Measurements from ENCODE around the gene CACHD1.

Gene CACHD1

DNA sequence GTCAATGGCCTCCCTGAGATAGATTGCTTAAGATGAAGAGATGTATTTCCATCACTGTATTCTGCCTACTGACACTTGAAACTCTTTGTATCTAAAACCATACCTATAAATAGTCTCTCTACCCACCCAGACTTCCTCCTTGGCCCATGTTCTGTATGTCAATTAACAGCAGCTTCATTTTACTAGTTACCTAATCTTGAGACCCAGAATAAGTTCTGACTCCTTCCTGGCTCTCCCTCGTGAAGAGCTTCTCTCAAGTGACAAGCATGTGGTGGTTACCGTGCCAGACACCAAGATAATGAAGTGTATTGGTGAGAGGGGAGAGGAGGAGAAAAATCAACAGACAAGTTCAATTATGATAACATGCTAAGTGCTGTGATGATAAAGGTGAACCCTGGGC, 146.1 kb downstream of the CACHD1 start:
- no peak overlapping the region for H3K4me3 ChIP-seq (ENCODE audit: low read depth, low read length)
- no peaks in the 10 kb centered on the region for H3K79me2 ChIP-seq (ENCODE audit: control insufficient read depth, insufficient read depth, low read length, unreplicated experiment)
- H3K27me3 ChIP-seq (ENCODE audit: insufficient read depth, low read length): no peaks in the 10 kb centered on the region
- no peak overlapping the region for H2AFZ ChIP-seq (ENCODE audit: low read length, unreplicated experiment)
- H3K36me3 ChIP-seq (ENCODE audit: insufficient read depth, low read length): no peaks in the 10 kb centered on the region
- H3K27ac ChIP-seq (ENCODE audit: low read depth, low read length): no peak overlapping the region
- no peaks in the 10 kb centered on the region for H3K4me1 ChIP-seq (ENCODE audit: control insufficient read depth, insufficient read depth, low read length, unreplicated experiment)

DNA sequence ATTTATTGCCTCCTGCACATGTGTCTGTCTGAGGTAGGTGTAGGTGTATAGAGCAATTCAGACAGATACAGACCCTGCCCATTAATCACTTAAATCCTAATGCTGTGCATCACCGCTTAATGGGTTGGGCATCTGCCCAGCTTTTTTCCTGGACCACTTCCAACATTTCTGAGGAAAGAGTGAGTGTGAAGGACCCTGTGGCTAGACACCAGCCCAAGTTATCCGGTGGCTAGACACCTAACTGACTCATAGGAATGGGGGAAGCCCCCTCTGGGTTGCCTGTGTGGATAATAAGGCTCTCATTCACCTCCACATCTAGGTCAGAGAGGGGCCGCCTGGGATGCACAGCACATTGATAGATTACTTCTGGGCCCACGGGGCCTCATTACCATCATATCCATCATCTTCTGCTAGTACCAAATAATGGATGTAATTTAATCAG, 153.8 kb downstream of the CACHD1 start:
- Histone ChIP-seq H3K4me1 (ENCODE audit: control insufficient read depth, insufficient read depth, low read length, unreplicated experiment) (peaks cover 7% of the 10 kb centered on the region), H3K36me3 (ENCODE audit: insufficient read depth, low read length) (no peaks in the 10 kb centered on the region), H2AFZ (ENCODE audit: low read length, unreplicated experiment) (no peak overlapping the region), H3K27ac (ENCODE audit: low read depth, low read length) (no peak overlapping the region), H3K27me3 (ENCODE audit: insufficient read depth, low read length) (no peaks in the 10 kb centered on the region), H3K79me2 (ENCODE audit: control insufficient read depth, insufficient read depth, low read length, unreplicated experiment) (no peaks in the 10 kb centered on the region), H3K4me3 (ENCODE audit: low read depth, low read length) (no peak overlapping the region)

DNA sequence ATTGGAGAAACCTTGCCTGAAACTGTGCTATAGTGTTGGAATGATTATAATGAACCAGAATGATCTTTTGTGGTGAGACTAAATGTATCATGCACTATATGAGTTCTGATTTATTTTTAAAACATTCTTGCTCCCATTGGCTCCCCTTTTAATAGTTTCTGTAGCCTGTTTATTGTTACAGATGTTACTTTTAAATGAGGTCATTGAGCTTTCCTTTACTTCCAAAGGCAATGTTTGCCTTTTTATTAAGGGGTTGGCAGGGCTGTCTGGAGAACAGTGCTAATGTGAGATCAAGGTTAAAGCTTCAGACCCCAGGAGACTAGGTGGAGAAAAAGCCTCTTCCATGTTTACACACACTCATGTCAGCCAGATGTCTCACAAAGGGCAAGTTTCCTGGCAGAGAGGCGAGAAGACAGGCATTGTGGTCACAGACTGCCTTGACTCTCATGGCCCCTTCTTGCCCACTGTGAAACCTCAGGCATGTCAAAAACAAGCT, 154.3 kb downstream of the CACHD1 start:
- H3K36me3 ChIP-seq (ENCODE audit: insufficient read depth, low read length): no peaks in the 10 kb centered on the region
- H2AFZ ChIP-seq (ENCODE audit: low read length, unreplicated experiment): no peak overlapping the region
- H3K27me3 ChIP-seq (ENCODE audit: insufficient read depth, low read length): no peaks in the 10 kb centered on the region
- H3K27ac ChIP-seq (ENCODE audit: low read depth, low read length): no peak overlapping the region
- H3K79me2 ChIP-seq (ENCODE audit: control insufficient read depth, insufficient read depth, low read length, unreplicated experiment): no peaks in the 10 kb centered on the region
- H3K4me1 ChIP-seq (ENCODE audit: control insufficient read depth, insufficient read depth, low read length, unreplicated experiment): peaks cover 7% of the 10 kb centered on the region
- H3K4me3 ChIP-seq (ENCODE audit: low read depth, low read length): no peak overlapping the region

DNA sequence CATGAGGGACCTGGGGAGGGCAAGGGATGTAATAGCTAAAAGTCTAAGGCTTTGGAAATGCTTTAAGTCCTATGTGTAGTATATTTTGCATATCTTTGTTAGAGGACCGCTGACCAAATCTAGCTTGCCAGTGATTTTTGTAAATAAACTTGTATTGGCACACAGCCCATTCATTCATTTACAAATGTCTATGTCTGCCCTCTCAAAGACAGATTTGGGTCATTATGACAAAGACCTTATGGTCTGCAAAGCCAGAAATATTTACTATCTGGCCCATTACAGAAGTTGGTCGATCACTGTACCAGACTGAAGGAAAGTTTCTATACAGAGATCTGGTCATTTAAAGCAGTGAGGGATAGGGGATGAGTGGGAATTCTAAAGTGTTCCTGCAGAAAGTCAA, 154.9 kb downstream of the CACHD1 start:
- Histone ChIP-seq H3K79me2 (ENCODE audit: control insufficient read depth, insufficient read depth, low read length, unreplicated experiment) (no peaks in the 10 kb centered on the region), H3K27me3 (ENCODE audit: insufficient read depth, low read length) (no peaks in the 10 kb centered on the region), H2AFZ (ENCODE audit: low read length, unreplicated experiment) (no peak overlapping the region), H3K4me3 (ENCODE audit: low read depth, low read length) (no peak overlapping the region), H3K36me3 (ENCODE audit: insufficient read depth, low read length) (no peaks in the 10 kb centered on the region), H3K27ac (ENCODE audit: low read depth, low read length) (no peak overlapping the region), H3K4me1 (ENCODE audit: control insufficient read depth, insufficient read depth, low read length, unreplicated experiment) (peaks cover 7% of the 10 kb centered on the region)

DNA sequence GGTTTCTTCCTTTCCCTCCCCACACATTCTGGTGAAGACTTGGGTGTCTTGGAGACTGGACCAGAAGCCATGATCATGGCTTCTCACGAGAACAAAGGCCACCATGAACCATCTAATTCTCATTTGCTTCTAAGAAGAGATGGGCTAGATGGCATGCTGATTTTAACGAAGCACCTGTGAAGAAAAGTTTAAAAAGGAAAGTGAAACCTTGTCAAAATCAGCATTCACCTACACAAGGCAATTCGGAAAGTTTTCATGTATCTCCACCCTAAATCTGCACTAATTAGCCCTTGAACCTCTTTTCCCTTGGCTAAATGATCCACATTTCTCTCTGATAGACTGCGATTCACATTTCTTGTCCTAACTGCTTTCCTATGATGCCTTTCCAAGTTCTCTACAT, 160.7 kb downstream of the CACHD1 start:
- H3K4me1 ChIP-seq (ENCODE audit: control insufficient read depth, insufficient read depth, low read length, unreplicated experiment): no peaks in the 10 kb centered on the region
- H3K4me3 ChIP-seq (ENCODE audit: low read depth, low read length): no peak overlapping the region
- H3K79me2 ChIP-seq (ENCODE audit: control insufficient read depth, insufficient read depth, low read length, unreplicated experiment): no peaks in the 10 kb centered on the region
- no peak overlapping the region for H3K27ac ChIP-seq (ENCODE audit: low read depth, low read length)
- no peak overlapping the region for H2AFZ ChIP-seq (ENCODE audit: low read length, unreplicated experiment)
- H3K36me3 ChIP-seq (ENCODE audit: insufficient read depth, low read length): no peaks in the 10 kb centered on the region
- H3K27me3 ChIP-seq (ENCODE audit: insufficient read depth, low read length): no peaks in the 10 kb centered on the region

DNA sequence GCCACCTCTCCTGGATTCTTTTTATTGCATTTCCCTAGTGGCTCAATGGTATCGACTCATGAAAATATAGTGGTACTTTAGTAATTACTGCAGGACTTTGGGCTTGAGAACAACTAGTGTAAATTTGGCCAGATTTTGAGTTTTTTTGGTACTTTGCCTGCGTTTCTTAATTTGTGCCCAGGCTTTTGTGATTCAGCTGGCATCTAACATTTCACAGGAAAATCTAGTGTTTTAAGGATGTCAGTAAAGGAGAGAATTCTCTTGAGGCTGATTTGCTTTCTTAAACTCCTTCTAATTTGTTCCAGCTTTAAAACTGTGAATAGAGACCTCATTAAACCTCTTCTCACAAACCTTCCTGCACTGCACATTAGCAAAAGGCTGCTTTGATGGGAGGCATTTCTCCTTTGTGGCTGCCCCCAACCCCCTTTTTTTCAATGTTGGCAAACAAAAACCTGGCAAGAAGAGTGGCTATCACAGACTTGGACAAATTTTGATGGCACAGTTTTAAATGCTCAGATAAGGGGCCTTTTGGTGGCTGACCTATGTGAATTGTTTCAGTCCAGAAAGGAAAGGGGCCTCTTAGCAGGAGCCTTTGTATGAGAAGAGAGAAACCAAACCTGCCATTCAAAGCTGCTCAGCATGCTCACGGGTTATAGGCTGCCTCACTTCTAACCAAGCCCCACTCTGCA, 161.6 kb downstream of the CACHD1 start:
- H3K27me3 ChIP-seq (ENCODE audit: insufficient read depth, low read length): no peaks in the 10 kb centered on the region
- no peak overlapping the region for H3K4me3 ChIP-seq (ENCODE audit: low read depth, low read length)
- no peaks in the 10 kb centered on the region for H3K4me1 ChIP-seq (ENCODE audit: control insufficient read depth, insufficient read depth, low read length, unreplicated experiment)
- H3K27ac ChIP-seq (ENCODE audit: low read depth, low read length): no peak overlapping the region
- H3K79me2 ChIP-seq (ENCODE audit: control insufficient read depth, insufficient read depth, low read length, unreplicated experiment): no peaks in the 10 kb centered on the region
- H3K36me3 ChIP-seq (ENCODE audit: insufficient read depth, low read length): no peaks in the 10 kb centered on the region
- H2AFZ ChIP-seq (ENCODE audit: low read length, unreplicated experiment): no peak overlapping the region

DNA sequence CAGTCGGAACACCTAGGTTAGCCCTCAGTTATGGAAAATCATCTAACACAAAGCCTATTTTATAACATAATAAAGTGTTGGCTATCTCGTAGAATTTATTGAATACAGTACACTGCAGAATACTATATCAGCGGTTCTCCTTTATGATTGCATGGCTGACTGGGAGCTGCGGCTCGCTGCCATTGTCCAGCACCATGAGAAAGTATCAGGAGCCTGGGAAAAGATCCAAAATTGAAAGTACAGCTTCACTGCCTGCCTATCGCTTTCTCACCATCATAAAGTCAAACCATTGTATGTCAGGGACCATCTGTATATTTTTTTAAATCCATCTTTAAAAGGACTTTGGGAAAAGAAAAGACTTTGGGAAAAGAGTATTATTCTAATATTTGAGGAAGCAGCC, 163.0 kb downstream of the CACHD1 start:
- no peak overlapping the region for H2AFZ ChIP-seq (ENCODE audit: low read length, unreplicated experiment)
- no peaks in the 10 kb centered on the region for H3K36me3 ChIP-seq (ENCODE audit: insufficient read depth, low read length)
- H3K27ac ChIP-seq (ENCODE audit: low read depth, low read length): no peak overlapping the region
- H3K4me1 ChIP-seq (ENCODE audit: control insufficient read depth, insufficient read depth, low read length, unreplicated experiment): no peaks in the 10 kb centered on the region
- no peak overlapping the region for H3K4me3 ChIP-seq (ENCODE audit: low read depth, low read length)
- H3K27me3 ChIP-seq (ENCODE audit: insufficient read depth, low read length): no peaks in the 10 kb centered on the region
- H3K79me2 ChIP-seq (ENCODE audit: control insufficient read depth, insufficient read depth, low read length, unreplicated experiment): no peaks in the 10 kb centered on the region

DNA sequence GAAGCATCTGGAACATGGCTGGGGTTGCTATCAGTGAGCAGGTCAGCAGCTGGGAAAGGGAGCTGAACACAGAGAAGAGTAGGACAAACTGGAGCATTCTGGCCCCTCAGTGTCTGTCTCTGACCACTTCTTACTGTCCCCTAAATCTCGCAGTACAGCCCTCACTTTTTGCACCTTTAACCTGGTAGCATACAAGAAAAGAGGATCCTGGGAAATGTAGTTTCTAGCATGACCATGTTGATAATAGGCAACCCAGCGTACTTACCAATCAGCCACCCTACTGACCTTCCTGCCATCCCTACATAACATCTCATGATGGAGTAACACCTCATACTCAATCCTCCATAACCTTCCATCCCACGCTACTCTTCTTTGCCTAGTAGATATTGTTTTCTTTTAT, 175.8 kb downstream of the CACHD1 start:
- no peaks in the 10 kb centered on the region; the same call in 1 of the 2 replicates for H3K36me3 ChIP-seq (ENCODE audit: insufficient read depth, low read length)
- H3K27ac ChIP-seq (ENCODE audit: low read depth, low read length): no peak overlapping the region
- H3K4me1 ChIP-seq (ENCODE audit: control insufficient read depth, insufficient read depth, low read length, unreplicated experiment): no peaks in the 10 kb centered on the region
- H3K27me3 ChIP-seq (ENCODE audit: insufficient read depth, low read length): no peaks in the 10 kb centered on the region
- no peak overlapping the region for H2AFZ ChIP-seq (ENCODE audit: low read length, unreplicated experiment)
- H3K4me3 ChIP-seq (ENCODE audit: low read depth, low read length): no peak overlapping the region
- H3K79me2 ChIP-seq (ENCODE audit: control insufficient read depth, insufficient read depth, low read length, unreplicated experiment): no peaks in the 10 kb centered on the region

DNA sequence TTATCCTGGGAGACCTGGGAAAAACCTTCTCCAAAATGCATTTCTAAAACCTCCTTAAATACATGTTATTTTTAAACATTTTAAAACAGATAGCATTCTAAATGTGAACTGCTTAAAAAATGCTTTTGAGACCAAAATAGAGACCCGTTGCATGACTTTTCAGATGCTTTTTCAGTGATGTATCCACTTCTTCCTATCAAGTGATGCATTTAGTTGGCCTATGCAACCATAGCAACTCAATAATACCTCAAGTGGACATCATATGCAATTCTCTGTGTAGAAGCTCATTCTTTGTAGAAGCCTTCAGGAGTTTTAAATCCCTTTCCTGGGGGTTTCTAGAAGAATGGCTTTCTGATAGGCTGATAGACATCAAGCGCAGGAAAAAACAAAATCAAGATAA, 180.5 kb downstream of the CACHD1 start:
- Histone ChIP-seq H2AFZ (ENCODE audit: low read length, unreplicated experiment) (no peak overlapping the region), H3K4me1 (ENCODE audit: control insufficient read depth, insufficient read depth, low read length, unreplicated experiment) (no peaks in the 10 kb centered on the region), H3K79me2 (ENCODE audit: control insufficient read depth, insufficient read depth, low read length, unreplicated experiment) (no peaks in the 10 kb centered on the region), H3K36me3 (ENCODE audit: insufficient read depth, low read length) (no peaks in the 10 kb centered on the region), H3K27me3 (ENCODE audit: insufficient read depth, low read length) (no peaks in the 10 kb centered on the region), H3K27ac (ENCODE audit: low read depth, low read length) (no peak overlapping the region), H3K4me3 (ENCODE audit: low read depth, low read length) (no peak overlapping the region)

DNA sequence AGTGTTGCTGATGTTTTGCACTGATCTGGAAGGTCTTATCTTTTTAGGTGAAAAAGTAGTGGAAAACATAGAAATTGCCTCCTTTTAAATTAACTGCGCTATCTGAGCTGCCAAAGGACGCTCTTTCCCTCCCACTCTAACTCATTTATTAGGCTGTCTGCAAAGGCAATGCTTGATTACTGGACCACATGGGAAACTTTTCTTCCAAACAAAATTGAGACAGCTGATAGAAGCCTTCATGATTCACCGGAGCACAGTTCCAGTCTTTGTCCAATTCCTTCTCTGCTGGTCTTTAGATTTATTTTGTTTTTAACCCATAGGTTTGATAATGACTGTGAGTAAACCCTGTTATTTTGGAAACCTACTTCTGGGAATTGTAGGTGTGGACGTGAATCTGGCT, 181.9 kb downstream of the CACHD1 start:
- Histone ChIP-seq H2AFZ (ENCODE audit: low read length, unreplicated experiment) (no peak overlapping the region), H3K27ac (ENCODE audit: low read depth, low read length) (no peak overlapping the region), H3K4me3 (ENCODE audit: low read depth, low read length) (no peak overlapping the region), H3K79me2 (ENCODE audit: control insufficient read depth, insufficient read depth, low read length, unreplicated experiment) (no peaks in the 10 kb centered on the region), H3K4me1 (ENCODE audit: control insufficient read depth, insufficient read depth, low read length, unreplicated experiment) (no peaks in the 10 kb centered on the region), H3K36me3 (ENCODE audit: insufficient read depth, low read length) (no peaks in the 10 kb centered on the region), H3K27me3 (ENCODE audit: insufficient read depth, low read length) (no peaks in the 10 kb centered on the region)

DNA sequence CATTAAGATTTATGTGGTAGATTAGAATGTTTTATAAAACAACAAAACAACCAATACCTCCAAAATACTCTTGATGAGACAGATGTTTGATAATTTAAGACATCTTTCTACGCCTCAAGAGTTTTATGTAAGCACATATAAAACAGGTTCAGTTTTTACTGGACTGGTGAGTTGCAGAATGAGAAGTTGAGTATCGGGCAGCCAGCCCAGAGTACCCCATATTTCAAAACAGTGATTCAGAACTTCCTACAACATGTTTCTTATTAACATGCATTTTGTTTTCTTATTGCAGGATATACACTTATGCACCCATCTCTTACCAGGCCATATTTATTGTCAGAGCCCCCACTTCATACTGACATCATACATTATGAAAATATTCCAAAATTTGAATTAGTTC, 183.5 kb downstream of the CACHD1 start:
- no peaks in the 10 kb centered on the region for H3K4me1 ChIP-seq (ENCODE audit: control insufficient read depth, insufficient read depth, low read length, unreplicated experiment)
- no peaks in the 10 kb centered on the region for H3K36me3 ChIP-seq (ENCODE audit: insufficient read depth, low read length)
- no peak overlapping the region for H2AFZ ChIP-seq (ENCODE audit: low read length, unreplicated experiment)
- H3K79me2 ChIP-seq (ENCODE audit: control insufficient read depth, insufficient read depth, low read length, unreplicated experiment): no peaks in the 10 kb centered on the region
- H3K27ac ChIP-seq (ENCODE audit: low read depth, low read length): no peak overlapping the region
- no peak overlapping the region for H3K4me3 ChIP-seq (ENCODE audit: low read depth, low read length)
- no peaks in the 10 kb centered on the region for H3K27me3 ChIP-seq (ENCODE audit: insufficient read depth, low read length)

Measured in ACC112 (cell line).